Measurements from ENCODE around the gene ARHGAP42. TPM values are rescaled to one million over a fixed set of nuclear protein-coding genes. Genes with fewer than 3 reads are reported as not detected.

The ARHGAP42 gene
- polyA plus RNA-seq, 3 donors, result 0.13 TPM; not detected in 2

DNA sequence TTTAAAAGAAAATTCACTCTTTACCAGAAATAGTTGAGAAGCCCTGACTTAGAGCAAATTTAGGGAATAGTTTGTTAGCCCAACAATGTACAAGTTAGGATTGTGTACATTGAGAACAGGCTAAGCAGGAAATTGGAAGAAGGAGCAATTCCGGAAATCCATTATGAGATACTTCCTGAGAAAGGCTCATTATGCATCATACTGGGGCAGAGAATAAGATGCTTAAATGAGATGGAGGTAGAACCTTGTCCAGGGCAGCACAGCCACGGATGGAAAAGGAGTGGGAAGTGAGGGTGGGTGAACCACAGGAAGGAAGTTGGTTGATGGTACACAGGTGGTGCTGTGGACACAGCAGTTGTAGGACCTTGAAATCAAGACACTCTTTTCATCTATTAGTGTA is 262.4 kb downstream of the ARHGAP42 start:
- Histone ChIP-seq H4K20me1 (ENCODE audit: insufficient read depth, low read length) (no peaks in the 10 kb centered on the region), H3K36me3 (replicated peaks in 1 of 2; ENCODE audit: control insufficient read depth in 1 of 2, insufficient read depth in 2 of 2, low read length in 2 of 2) (no peaks in the 10 kb centered on the region), H3K79me2 (ENCODE audit: insufficient read depth, low read length) (no peaks in the 10 kb centered on the region), H3K9me3 (replicated peaks in 1 of 2; ENCODE audit: control insufficient read depth in 1 of 2, insufficient read depth in 1 of 2, low read length in 2 of 2) (no peaks in the 10 kb centered on the region), H3K4me3 (replicated peaks in 1 of 3; ENCODE audit: low read depth in 2 of 3, low read length in 3 of 3) (no peak overlapping the region), H3K27ac (ENCODE audit: low read depth in 1 of 2, low read length in 2 of 2) (no peak overlapping the region), H2AFZ (ENCODE audit: insufficient read depth, low read depth, low read length, poor library complexity, severe bottlenecking) (no peak overlapping the region), H3K27me3 (ENCODE audit: control insufficient read depth in 2 of 2, insufficient read depth in 2 of 2, low read length in 2 of 2) (no peaks in the 10 kb centered on the region), H3K9ac (ENCODE audit: insufficient read depth, low read length, poor library complexity, severe bottlenecking) (no peak overlapping the region), H3K4me1 (ENCODE audit: control insufficient read depth in 1 of 2, insufficient read depth in 2 of 2, low read length in 2 of 2) (no peaks in the 10 kb centered on the region), H3K4me2 (replicated peaks; ENCODE audit: extremely low read depth, low read length, poor library complexity, severe bottlenecking) (no peak overlapping the region)
- 42% methylated on average over 2 of the region's 2 CpGs for WGBS (ENCODE audit: insufficient coverage)
- no peaks in the 10 kb centered on the region for H3K27me3 Mint-ChIP-seq (ENCODE audit: low read depth in 3 of 3)
- intact Hi-C loops (cut with micrococcal nuclease), result no loop called here
- no peak overlapping the region for H3K4me3 Mint-ChIP-seq
- H3K4me1 Mint-ChIP-seq, result no peaks in the 10 kb centered on the region
- no peaks in the 10 kb centered on the region for H3K9me3 Mint-ChIP-seq
- H3K36me3 Mint-ChIP-seq, result no peaks in the 10 kb centered on the region
- no peak for DNase-seq
- H3K27ac Mint-ChIP-seq, result no peak overlapping the region
- TF ChIP-seq, protein P1, sequence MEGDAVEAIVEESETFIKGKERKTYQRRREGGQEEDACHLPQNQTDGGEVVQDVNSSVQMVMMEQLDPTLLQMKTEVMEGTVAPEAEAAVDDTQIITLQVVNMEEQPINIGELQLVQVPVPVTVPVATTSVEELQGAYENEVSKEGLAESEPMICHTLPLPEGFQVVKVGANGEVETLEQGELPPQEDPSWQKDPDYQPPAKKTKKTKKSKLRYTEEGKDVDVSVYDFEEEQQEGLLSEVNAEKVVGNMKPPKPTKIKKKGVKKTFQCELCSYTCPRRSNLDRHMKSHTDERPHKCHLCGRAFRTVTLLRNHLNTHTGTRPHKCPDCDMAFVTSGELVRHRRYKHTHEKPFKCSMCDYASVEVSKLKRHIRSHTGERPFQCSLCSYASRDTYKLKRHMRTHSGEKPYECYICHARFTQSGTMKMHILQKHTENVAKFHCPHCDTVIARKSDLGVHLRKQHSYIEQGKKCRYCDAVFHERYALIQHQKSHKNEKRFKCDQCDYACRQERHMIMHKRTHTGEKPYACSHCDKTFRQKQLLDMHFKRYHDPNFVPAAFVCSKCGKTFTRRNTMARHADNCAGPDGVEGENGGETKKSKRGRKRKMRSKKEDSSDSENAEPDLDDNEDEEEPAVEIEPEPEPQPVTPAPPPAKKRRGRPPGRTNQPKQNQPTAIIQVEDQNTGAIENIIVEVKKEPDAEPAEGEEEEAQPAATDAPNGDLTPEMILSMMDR (IDR thresholded peaks at IDR 0.05), result no peak

DNA sequence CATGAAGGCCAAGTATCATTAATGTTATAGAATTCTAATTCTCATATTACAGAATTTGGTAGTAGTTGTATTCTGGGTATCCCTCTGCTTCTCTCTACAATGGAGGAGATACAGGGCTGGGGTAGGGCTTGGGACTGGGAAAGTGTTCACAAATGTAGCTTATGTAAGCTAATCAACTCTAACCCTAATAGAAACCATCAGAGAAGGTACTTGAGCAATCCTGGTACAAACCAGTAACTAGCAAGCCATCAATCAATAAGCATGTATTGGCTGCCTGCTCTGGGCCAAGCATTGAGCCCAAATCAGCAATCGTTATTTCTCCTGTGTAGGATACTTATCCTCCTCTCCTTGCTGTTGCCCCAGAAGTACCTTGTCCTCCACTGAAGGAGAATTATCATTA is 268.2 kb downstream of the ARHGAP42 start:
- Mint-ChIP-seq H3K36me3 (no peaks in the 10 kb centered on the region), H3K27me3 (ENCODE audit: low read depth in 3 of 3) (no peaks in the 10 kb centered on the region), H3K27ac (no peak overlapping the region), H3K4me1 (no peaks in the 10 kb centered on the region), H3K9me3 (peaks cover 0 to 3% (median 0%) of the 10 kb centered on the region in 7 donors), H3K4me3 (no peak overlapping the region)
- no peak overlapping the region for H2AFZ ChIP-seq (ENCODE audit: insufficient read depth, low read depth, low read length, poor library complexity, severe bottlenecking)
- TF ChIP-seq, protein P1 (IDR thresholded peaks at IDR 0.05), result no peak
- no peak overlapping the region for H3K9ac ChIP-seq (ENCODE audit: insufficient read depth, low read length, poor library complexity, severe bottlenecking)
- no peak for DNase-seq
- WGBS (ENCODE audit: insufficient coverage), result no CpG with 5 or more reads among the region's 1 CpG
- no peaks in the 10 kb centered on the region for H3K4me1 ChIP-seq (ENCODE audit: control insufficient read depth in 1 of 2, insufficient read depth in 2 of 2, low read length in 2 of 2)
- H3K4me3 ChIP-seq (replicated peaks in 1 of 3; ENCODE audit: low read depth in 2 of 3, low read length in 3 of 3), result no peak overlapping the region
- no peaks in the 10 kb centered on the region for H3K79me2 ChIP-seq (ENCODE audit: insufficient read depth, low read length)
- no peak overlapping the region for H3K4me2 ChIP-seq (replicated peaks; ENCODE audit: extremely low read depth, low read length, poor library complexity, severe bottlenecking)
- no peak overlapping the region for H3K27ac ChIP-seq (ENCODE audit: low read depth in 1 of 2, low read length in 2 of 2)
- H4K20me1 ChIP-seq (ENCODE audit: insufficient read depth, low read length), result no peaks in the 10 kb centered on the region
- no peaks in the 10 kb centered on the region for H3K9me3 ChIP-seq (replicated peaks in 1 of 2; ENCODE audit: control insufficient read depth in 1 of 2, insufficient read depth in 1 of 2, low read length in 2 of 2)
- no peaks in the 10 kb centered on the region for H3K36me3 ChIP-seq (replicated peaks in 1 of 2; ENCODE audit: control insufficient read depth in 1 of 2, insufficient read depth in 2 of 2, low read length in 2 of 2)
- no peaks in the 10 kb centered on the region for H3K27me3 ChIP-seq (ENCODE audit: control insufficient read depth in 2 of 2, insufficient read depth in 2 of 2, low read length in 2 of 2)
- intact Hi-C loops (cut with micrococcal nuclease), result no loop called here

Measured in CD14-positive monocyte (primary cell).